ENCODE measurements around the gene BMPER. TPM values are rescaled to one million over a fixed set of nuclear protein-coding genes. Genes with fewer than 3 reads are reported as not detected.

Gene BMPER
- polyA plus RNA-seq, 1 donor from 2014 or later, result not detected

GRCh38 chr7:34075523-34076370 lies 170.4 kb downstream of the BMPER start:
- Mint-ChIP-seq H3K27ac (no peak overlapping the region), H3K27me3 (no peaks in the 10 kb centered on the region), H3K9me3 (peaks cover 0 to 5% (median 2%) of the 10 kb centered on the region in 3 donors), H3K36me3 (peaks cover 2% of the 10 kb centered on the region), H3K4me1 (peaks cover 0 to 1% (median 0%) of the 10 kb centered on the region in 3 donors), H3K4me3 (no peak overlapping the region)

DNA sequence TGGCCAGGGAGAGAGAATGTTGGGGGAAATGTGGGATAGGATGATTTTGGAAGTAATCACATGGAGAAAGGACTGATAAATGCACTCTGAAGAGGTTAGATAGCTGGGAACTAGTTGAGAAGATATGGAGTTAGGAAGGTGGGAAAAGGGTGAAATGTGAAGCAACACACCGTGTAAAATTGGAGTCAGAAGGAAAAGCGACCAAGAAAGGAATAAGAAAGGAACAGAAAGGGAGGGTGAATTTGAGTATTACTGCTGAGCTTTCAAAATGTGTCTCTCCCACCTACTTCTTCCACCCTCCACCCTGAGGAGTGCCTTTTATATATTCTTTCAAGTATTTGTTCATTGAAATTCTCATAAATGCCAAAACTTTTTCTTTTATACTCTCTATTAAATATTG lies 171.8 kb downstream of the BMPER start:
- peaks cover 0 to 1% (median 0%) of the 10 kb centered on the region in 3 donors for H3K4me1 Mint-ChIP-seq
- no peak overlapping the region for H3K27ac Mint-ChIP-seq
- H3K9me3 Mint-ChIP-seq, result peaks cover 0 to 4% (median 0%) of the 10 kb centered on the region in 3 donors
- H3K4me3 Mint-ChIP-seq, result no peak overlapping the region
- no peaks in the 10 kb centered on the region for H3K27me3 Mint-ChIP-seq
- H3K36me3 Mint-ChIP-seq, result peaks cover 2% of the 10 kb centered on the region

DNA sequence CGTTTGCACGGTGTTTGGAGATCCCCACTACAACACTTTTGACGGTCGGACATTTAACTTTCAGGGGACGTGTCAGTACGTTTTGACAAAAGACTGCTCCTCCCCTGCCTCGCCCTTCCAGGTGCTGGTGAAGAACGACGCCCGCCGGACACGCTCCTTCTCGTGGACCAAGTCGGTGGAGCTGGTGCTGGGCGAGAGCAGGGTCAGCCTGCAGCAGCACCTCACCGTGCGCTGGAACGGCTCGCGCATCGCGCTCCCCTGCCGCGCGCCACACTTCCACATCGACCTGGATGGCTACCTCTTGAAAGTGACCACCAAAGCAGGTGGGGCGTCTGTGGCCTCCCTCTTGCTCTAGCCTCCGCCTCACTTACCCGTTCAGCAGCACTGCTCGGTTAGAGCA lies 173.5 kb downstream of the BMPER start:
- Mint-ChIP-seq H3K27me3 (no peaks in the 10 kb centered on the region), H3K4me1 (peaks cover 0 to 1% (median 0%) of the 10 kb centered on the region in 3 donors), H3K4me3 (no peak overlapping the region), H3K9me3 (no peaks in the 10 kb centered on the region), H3K27ac (no peak overlapping the region), H3K36me3 (peaks cover 2% of the 10 kb centered on the region)

DNA sequence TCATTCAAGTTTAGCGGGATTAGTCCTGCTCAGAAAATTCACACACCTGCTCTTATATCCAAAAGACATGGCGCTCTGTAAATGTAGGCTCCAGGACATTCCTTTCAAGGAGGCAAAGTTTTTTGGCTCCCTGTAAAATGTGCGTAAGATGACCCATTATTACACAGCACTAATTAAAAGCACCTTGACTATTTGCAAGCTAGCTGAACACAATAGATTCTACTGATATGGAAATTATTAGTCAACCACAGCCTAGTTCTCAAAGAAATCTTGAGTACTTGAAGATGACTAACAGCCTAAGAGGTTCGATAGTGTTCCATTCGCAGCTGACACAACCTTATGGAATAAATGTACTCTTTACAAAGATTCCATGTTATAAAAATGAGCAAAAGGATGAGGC lies 175.2 kb downstream of the BMPER start:
- Mint-ChIP-seq H3K9me3 (no peaks in the 10 kb centered on the region), H3K4me3 (no peak overlapping the region), H3K27me3 (no peaks in the 10 kb centered on the region), H3K27ac (no peak overlapping the region), H3K36me3 (peaks cover 2% of the 10 kb centered on the region), H3K4me1 (peaks cover 0 to 1% (median 0%) of the 10 kb centered on the region in 3 donors)

DNA sequence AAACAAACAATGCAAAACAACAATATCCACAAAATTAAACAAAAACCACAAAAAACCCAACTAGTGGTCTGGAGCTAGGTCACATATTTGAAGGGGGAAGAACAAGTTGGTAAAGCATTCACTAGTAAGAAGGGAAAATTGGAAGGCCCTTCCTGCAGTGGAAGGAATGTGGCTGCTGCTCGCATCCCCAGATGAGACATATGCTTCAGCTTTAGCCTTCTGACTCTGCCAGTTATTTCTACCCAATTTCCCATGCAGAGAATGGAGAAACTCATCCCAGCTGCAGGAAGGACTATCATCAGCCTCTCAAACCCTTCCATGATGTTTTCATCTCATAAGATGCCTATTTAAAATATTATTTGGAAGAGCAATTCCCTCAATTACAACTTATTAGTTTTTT lies 176.6 kb downstream of the BMPER start:
- Mint-ChIP-seq H3K36me3 (peaks cover 2% of the 10 kb centered on the region), H3K27me3 (no peaks in the 10 kb centered on the region), H3K27ac (no peak overlapping the region), H3K4me1 (peaks cover 0 to 1% (median 0%) of the 10 kb centered on the region in 3 donors), H3K4me3 (no peak overlapping the region), H3K9me3 (no peaks in the 10 kb centered on the region)

GRCh38 chr7:34083440-34083839 lies 178.1 kb downstream of the BMPER start:
- Mint-ChIP-seq H3K27ac (no peak overlapping the region), H3K36me3 (no peaks in the 10 kb centered on the region), H3K4me1 (peaks cover 0 to 1% (median 0%) of the 10 kb centered on the region in 3 donors), H3K4me3 (no peak overlapping the region), H3K27me3 (no peaks in the 10 kb centered on the region), H3K9me3 (peaks cover 0 to 3% (median 0%) of the 10 kb centered on the region in 3 donors)

- H3K4me3 Mint-ChIP-seq, result no peak overlapping the region
Observed at GRCh38 chr7:34084651-34085050, 179.3 kb downstream of the BMPER start.

DNA sequence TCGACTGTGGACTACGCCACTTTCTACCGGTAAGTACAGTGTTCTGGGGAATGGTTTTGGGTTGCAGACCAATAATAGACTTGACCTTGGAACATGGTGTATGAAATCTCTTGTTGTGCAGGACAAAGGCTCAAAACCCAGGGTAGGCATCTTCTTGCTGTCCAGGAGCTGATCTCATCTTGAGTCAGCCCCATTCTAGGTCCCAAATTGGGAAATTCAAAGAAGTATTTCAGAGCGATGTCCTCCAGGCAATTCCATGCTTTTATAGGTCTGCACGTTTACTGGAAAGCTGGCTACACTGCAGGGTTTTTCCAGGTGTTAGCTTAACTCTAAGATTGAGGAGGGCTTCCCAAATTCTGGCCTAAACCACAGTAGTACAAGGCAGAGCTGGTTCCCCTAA lies 180.7 kb downstream of the BMPER start:
- Mint-ChIP-seq H3K36me3 (no peaks in the 10 kb centered on the region), H3K27ac (no peak overlapping the region), H3K27me3 (no peaks in the 10 kb centered on the region), H3K4me3 (no peak overlapping the region), H3K4me1 (no peaks in the 10 kb centered on the region), H3K9me3 (peaks cover 0 to 3% (median 0%) of the 10 kb centered on the region in 3 donors)

More at GRCh38 chr7:34084651-34085050, 179.3 kb downstream of the BMPER start:
- H3K36me3 Mint-ChIP-seq, result no peaks in the 10 kb centered on the region
- peaks cover 0 to 3% (median 0%) of the 10 kb centered on the region in 3 donors for H3K9me3 Mint-ChIP-seq
- no peak overlapping the region for H3K27ac Mint-ChIP-seq
- no peaks in the 10 kb centered on the region for H3K27me3 Mint-ChIP-seq
- no peaks in the 10 kb centered on the region for H3K4me1 Mint-ChIP-seq

DNA sequence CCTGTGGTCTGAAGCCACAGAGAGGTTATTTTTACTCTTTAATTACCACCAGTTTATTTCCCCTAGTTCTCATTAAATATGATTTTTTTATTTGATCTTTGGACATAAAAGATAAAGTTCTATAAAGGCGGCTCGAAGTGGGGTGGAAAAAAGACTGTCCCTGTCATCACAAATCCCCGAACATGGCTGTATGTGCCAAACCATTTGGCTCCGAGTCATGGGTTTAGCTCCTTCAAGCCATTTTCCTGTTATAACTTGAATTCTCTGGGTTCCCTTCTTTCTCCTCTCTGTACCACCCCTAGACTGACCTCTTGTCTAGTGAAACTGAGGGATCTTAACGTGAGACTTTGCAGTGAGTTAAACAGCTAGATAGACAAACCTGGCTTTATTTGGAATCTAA lies 181.6 kb downstream of the BMPER start:
- no peaks in the 10 kb centered on the region for H3K4me1 Mint-ChIP-seq
- H3K27ac Mint-ChIP-seq, result no peak overlapping the region
- H3K9me3 Mint-ChIP-seq, result peaks cover 0 to 3% (median 2%) of the 10 kb centered on the region in 3 donors
- no peaks in the 10 kb centered on the region for H3K27me3 Mint-ChIP-seq
- H3K4me3 Mint-ChIP-seq, result no peak overlapping the region
- H3K36me3 Mint-ChIP-seq, result no peaks in the 10 kb centered on the region

DNA sequence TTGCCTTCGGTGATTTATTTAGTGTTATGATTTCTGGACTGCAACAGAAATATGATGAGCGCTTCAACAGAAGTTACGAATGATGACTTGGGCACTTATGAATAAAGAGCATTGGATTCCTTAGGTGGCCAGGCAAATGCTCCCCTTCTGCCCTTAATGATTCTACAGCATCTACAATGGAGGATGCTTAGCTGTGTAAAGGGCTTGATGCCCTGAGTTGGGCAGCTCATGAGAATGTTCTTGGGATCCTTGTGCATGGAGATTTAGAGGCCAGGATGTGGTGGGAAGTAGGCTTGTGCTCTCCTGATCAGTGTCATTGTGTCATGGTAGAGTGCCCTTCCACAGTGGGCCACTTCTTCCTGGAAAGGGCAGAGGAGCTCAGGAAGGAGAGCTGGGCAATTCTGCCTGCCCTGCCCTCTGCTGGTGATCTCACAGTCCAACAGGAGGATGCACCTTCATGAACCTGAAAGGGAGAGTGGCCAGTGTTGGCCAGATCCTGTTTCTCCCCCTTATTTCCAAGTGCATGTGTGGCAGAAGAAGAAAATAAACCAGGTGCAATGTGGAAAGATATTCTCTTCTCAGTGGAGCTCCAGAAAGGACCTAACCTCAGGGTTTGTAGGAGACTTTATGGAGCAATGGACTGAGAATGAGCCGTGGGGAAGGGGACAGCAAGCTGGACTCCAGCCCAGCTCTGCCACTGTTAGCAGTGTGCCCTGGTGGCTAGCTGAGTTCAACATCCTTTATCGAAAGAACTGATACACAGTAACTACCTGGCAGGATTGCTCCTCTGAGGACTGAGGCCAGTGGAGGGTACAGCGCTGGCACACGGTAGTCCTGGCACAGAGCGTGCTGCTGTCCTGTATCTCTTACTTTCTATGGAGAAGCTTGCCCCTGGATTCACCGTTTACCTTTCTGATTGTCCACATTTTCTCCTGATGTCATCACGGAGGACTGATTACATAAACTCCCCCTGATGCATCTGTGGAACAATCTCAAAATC lies 182.9 kb downstream of the BMPER start:
- Mint-ChIP-seq H3K9me3 (peaks cover 0 to 5% (median 2%) of the 10 kb centered on the region in 3 donors), H3K4me3 (no peak overlapping the region), H3K27ac (no peak overlapping the region), H3K36me3 (no peaks in the 10 kb centered on the region), H3K4me1 (no peaks in the 10 kb centered on the region), H3K27me3 (no peaks in the 10 kb centered on the region)

DNA sequence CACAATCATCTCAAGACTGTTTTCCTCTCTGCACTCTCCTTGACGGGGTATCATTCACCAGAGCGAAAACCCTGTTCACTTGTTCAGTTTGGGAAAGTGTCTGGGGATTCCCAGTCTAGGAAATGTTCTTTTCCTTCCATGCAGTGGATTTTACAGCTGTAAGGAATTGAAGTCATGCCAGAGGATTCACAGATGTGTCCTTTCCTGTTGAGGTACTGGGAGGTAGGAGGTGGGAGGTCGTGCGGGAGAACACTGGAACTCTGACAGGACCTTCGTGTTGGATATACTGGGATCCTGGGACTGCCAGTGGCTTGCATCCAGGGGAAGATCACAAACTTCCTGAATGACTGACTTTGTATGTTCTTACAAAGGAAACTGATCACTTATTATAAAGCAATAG lies 185.5 kb downstream of the BMPER start:
- no peak overlapping the region for H3K27ac Mint-ChIP-seq
- H3K27me3 Mint-ChIP-seq, result no peaks in the 10 kb centered on the region
- no peaks in the 10 kb centered on the region for H3K4me1 Mint-ChIP-seq
- peaks cover 0 to 5% (median 2%) of the 10 kb centered on the region in 3 donors for H3K9me3 Mint-ChIP-seq
- no peak overlapping the region for H3K4me3 Mint-ChIP-seq
- H3K36me3 Mint-ChIP-seq, result no peaks in the 10 kb centered on the region

- H3K27ac Mint-ChIP-seq, result no peak overlapping the region
- H3K9me3 Mint-ChIP-seq, result peaks cover 0 to 5% (median 2%) of the 10 kb centered on the region in 3 donors
- no peaks in the 10 kb centered on the region for H3K4me1 Mint-ChIP-seq
- no peaks in the 10 kb centered on the region for H3K27me3 Mint-ChIP-seq
- no peak overlapping the region for H3K4me3 Mint-ChIP-seq
- no peaks in the 10 kb centered on the region for H3K36me3 Mint-ChIP-seq
Observed at GRCh38 chr7:34091321-34091917, 186.1 kb downstream of the BMPER start.

- Mint-ChIP-seq H3K27me3 (no peaks in the 10 kb centered on the region), H3K9me3 (peaks cover 0 to 2% (median 2%) of the 10 kb centered on the region in 3 donors), H3K27ac (no peak overlapping the region)
Observed at GRCh38 chr7:34093276-34093675, 187.9 kb downstream of the BMPER start.

DNA sequence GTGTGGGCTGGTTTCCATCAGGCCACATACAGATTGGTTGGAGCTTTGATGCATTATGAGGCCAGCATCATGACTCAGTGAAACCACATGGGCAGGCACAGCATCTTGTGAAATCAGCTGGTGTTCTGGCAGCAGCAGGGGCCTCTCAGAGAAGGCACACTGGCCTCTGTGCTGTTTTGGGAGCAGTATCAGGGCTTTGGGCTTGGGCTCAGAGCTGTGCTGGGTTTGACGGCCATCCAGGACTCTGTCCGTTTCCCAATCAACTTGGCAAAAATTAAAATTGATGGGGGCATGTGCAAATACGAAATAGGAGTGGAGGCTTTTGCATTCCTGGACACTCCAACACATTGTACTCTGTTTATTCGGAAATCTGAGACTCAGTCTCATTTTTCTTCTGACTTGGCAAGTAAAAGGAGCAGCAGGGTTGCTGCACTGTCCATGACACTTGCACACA lies 190.9 kb downstream of the BMPER start:
- H3K4me1 Mint-ChIP-seq, result no peaks in the 10 kb centered on the region
- H3K36me3 Mint-ChIP-seq, result no peaks in the 10 kb centered on the region

More at GRCh38 chr7:34093276-34093675, 187.9 kb downstream of the BMPER start:
- Mint-ChIP-seq H3K36me3 (no peaks in the 10 kb centered on the region), H3K4me3 (no peak overlapping the region), H3K4me1 (no peaks in the 10 kb centered on the region)

More for the DNA sequence above, 190.9 kb downstream of the BMPER start:
- peaks cover 2% of the 10 kb centered on the region for H3K27me3 Mint-ChIP-seq
- peaks cover 0 to 2% (median 2%) of the 10 kb centered on the region in 3 donors for H3K9me3 Mint-ChIP-seq
- no peak overlapping the region for H3K4me3 Mint-ChIP-seq
- no peak overlapping the region for H3K27ac Mint-ChIP-seq
